H9 (cell line): ENCODE results near the gene CHCHD6. TPM values are rescaled to one million over a fixed set of nuclear protein-coding genes. Genes with fewer than 3 reads are reported as not detected.

Source experiments
- DNase-seq: peaks from one replicate; pipeline ENCODE4 v3.0.0-alpha.2; 2017
- H2AFZ ChIP-seq: one replicate; pipeline ENCODE4 v1.6.1; 2013; ENCODE audit warnings: mild to moderate bottlenecking, low read length, control low read depth, moderate library complexity
- H2AK5ac ChIP-seq: 2 replicates; pipeline ENCODE4 v1.6.1; 2013; ENCODE audit warnings: low read length, control low read depth, mixed read lengths; ENCODE audit not compliant: insufficient read length
- H2BK120ac ChIP-seq: one replicate; pipeline ENCODE4 v1.6.1; 2013; ENCODE audit warnings: low read depth, mild to moderate bottlenecking, low read length, control low read depth, inconsistent platforms; ENCODE audit not compliant: poor library complexity, severe bottlenecking
- H2BK12ac ChIP-seq: 2 replicates; pipeline ENCODE4 v1.6.1; 2013; ENCODE audit warnings: low read length, control low read depth, mixed read lengths, low read depth; ENCODE audit not compliant: insufficient read length
- H2BK15ac ChIP-seq: 2 replicates; pipeline ENCODE4 v1.6.1; 2013; ENCODE audit warnings: low read depth, low read length, control low read depth
- H2BK20ac ChIP-seq: one replicate; pipeline ENCODE4 v1.6.1; 2013; ENCODE audit warnings: low read depth, mild to moderate bottlenecking, low read length, control low read depth, inconsistent platforms; ENCODE audit not compliant: poor library complexity, severe bottlenecking
- H2BK5ac ChIP-seq: 2 replicates; pipeline ENCODE4 v1.6.1; 2013; ENCODE audit warnings: low read length, control low read depth, mixed read lengths; ENCODE audit not compliant: insufficient read length
- H3K14ac ChIP-seq: 2 replicates; pipeline ENCODE4 v1.6.1; 2013; ENCODE audit warnings: low read length, control low read depth; ENCODE audit not compliant: insufficient read depth
- H3K18ac ChIP-seq: 2 replicates; pipeline ENCODE4 v1.6.1; 2013; ENCODE audit warnings: low read depth, mild to moderate bottlenecking, mixed read lengths, low read length, control low read depth; ENCODE audit not compliant: insufficient read length
- H3K23ac ChIP-seq: 2 replicates; pipeline ENCODE4 v1.6.1; 2013; ENCODE audit warnings: low read length, control low read depth, mixed read lengths, low read depth; ENCODE audit not compliant: insufficient read length
- H3K23me2 ChIP-seq: 2 replicates; pipeline ENCODE4 v1.6.1; 2013; ENCODE audit warnings: low read depth, mild to moderate bottlenecking, mixed read lengths, low read length, control low read depth; ENCODE audit not compliant: insufficient read length, poor library complexity, severe bottlenecking
- H3K27ac ChIP-seq: 2 replicates; pipeline ENCODE4 v1.5.1; 2013; ENCODE audit warnings: low read length, control low read depth, mixed read lengths, low read depth; ENCODE audit not compliant: insufficient read length
- H3K27me3 ChIP-seq: 2 replicates; pipeline ENCODE4 v1.6.1; 2013; ENCODE audit warnings: low read length, control low read depth, inconsistent platforms; ENCODE audit not compliant: insufficient read depth
- H3K4ac ChIP-seq: 2 replicates; pipeline ENCODE4 v1.6.1; 2013; ENCODE audit warnings: low read depth, mild to moderate bottlenecking, control low read depth, inconsistent platforms, low read length, moderate library complexity
- H3K4me1 ChIP-seq: 2 replicates; pipeline ENCODE4 v1.6.1; 2013; ENCODE audit warnings: low read length, control low read depth, inconsistent platforms; ENCODE audit not compliant: insufficient read depth
- H3K4me2 ChIP-seq: 2 replicates; pipeline ENCODE4 v1.6.1; 2013; ENCODE audit warnings: low read length, control low read depth, mixed read lengths; ENCODE audit not compliant: insufficient read length, insufficient read depth
- H3K56ac ChIP-seq: 2 replicates; pipeline ENCODE4 v1.6.1; 2013; ENCODE audit warnings: low read depth, mild to moderate bottlenecking, mixed read lengths, low read length, control low read depth; ENCODE audit not compliant: insufficient read length
- H3K79me1 ChIP-seq: 2 replicates; pipeline ENCODE4 v1.6.1; 2013; ENCODE audit warnings: low read depth, mild to moderate bottlenecking, moderate library complexity, low read length, control low read depth, inconsistent platforms; ENCODE audit not compliant: insufficient read depth, poor library complexity, severe bottlenecking
- H3K79me2 ChIP-seq: 2 replicates; pipeline ENCODE4 v1.6.1; 2013; ENCODE audit warnings: low read length, control low read depth, inconsistent platforms; ENCODE audit not compliant: insufficient read depth
- H3K9ac ChIP-seq: 2 replicates; pipeline ENCODE4 v1.6.1; 2013; ENCODE audit warnings: low read length, control low read depth, mixed read lengths; ENCODE audit not compliant: insufficient read length; ENCODE audit errors: extremely low read depth
- H3K9me3 ChIP-seq: one replicate; pipeline ENCODE4 v1.6.1; 2013; ENCODE audit warnings: low read depth, low read length, inconsistent platforms; ENCODE audit not compliant: control insufficient read depth
- H3T11ph ChIP-seq: one replicate; pipeline ENCODE4 v1.6.1; 2013; ENCODE audit warnings: mild to moderate bottlenecking, low read length, control low read depth, inconsistent platforms
- H4K20me1 ChIP-seq: one replicate; pipeline ENCODE4 v1.6.1; 2013; ENCODE audit not compliant: control insufficient read depth, insufficient read length, insufficient read depth
- H4K5ac ChIP-seq: 2 replicates; pipeline ENCODE4 v1.6.1; 2013; ENCODE audit warnings: low read depth, mild to moderate bottlenecking, mixed read lengths, low read length, control low read depth; ENCODE audit not compliant: insufficient read length
- H4K8ac ChIP-seq: replicated peaks from 2 replicates; pipeline ENCODE4 v1.6.1; 2013; ENCODE audit warnings: low read length, control low read depth, mixed read lengths, low read depth; ENCODE audit not compliant: insufficient read length
- H4K91ac ChIP-seq: 2 replicates; pipeline ENCODE4 v1.6.1; 2013; ENCODE audit warnings: low read depth, mild to moderate bottlenecking, moderate library complexity, mixed read lengths, low read length, control low read depth; ENCODE audit not compliant: insufficient read length
- H3K27ac Mint-ChIP-seq, 3 experiments: 2 replicates in 2 of 3; 3 replicates in 1 of 3; pipeline ENCODE4 v1.8.0; 2020 to 2021; ENCODE audit warnings: mixed read lengths in 3 of 3, mild to moderate bottlenecking in 1 of 3, moderate library complexity in 1 of 3
- H3K27me3 Mint-ChIP-seq: 2 replicates; pipeline ENCODE4 v1.8.0; 2021; ENCODE audit warnings: low read depth, mild to moderate bottlenecking, moderate library complexity, mixed read lengths
- H3K36me3 Mint-ChIP-seq, 3 experiments: 2 replicates in 2 of 3; 3 replicates in 1 of 3; pipeline ENCODE4 v1.8.0; 2020 to 2021; ENCODE audit warnings: low read depth in 3 of 3, mixed read lengths in 3 of 3; ENCODE audit not compliant: insufficient read depth in 1 of 3
- H3K4me1 Mint-ChIP-seq, 2 experiments: 2 replicates each; pipeline ENCODE4 v1.8.0; 2020; ENCODE audit warnings: mixed read lengths in 2 of 2
- H3K4me3 Mint-ChIP-seq, 2 experiments: 2 replicates in 1 of 2; 3 replicates in 1 of 2; pipeline ENCODE4 v1.8.0; 2020 to 2021; ENCODE audit warnings: mild to moderate bottlenecking in 2 of 2, mixed read lengths in 2 of 2, moderate library complexity in 1 of 2
- H3K9me3 Mint-ChIP-seq, 2 experiments: 2 replicates in 1 of 2; 3 replicates in 1 of 2; pipeline ENCODE4 v1.8.0; 2020; ENCODE audit warnings: mild to moderate bottlenecking in 2 of 2, mixed read lengths in 2 of 2, moderate library complexity in 1 of 2
- WGBS: extraction: QIAGEN DNeasy Blood & Tissue Kit; methylation state at CpG from one replicate; pipeline ENCODE4 v1.1.7; 2013; ENCODE audit warnings: missing lambda C conversion rate, low lambda C conversion rate, mixed read lengths; ENCODE audit not compliant: insufficient read length; ENCODE audit errors: extremely low coverage; 5-methylcytosine and 5-hydroxymethylcytosine counted together
- total RNA-seq: library from RNA; stranded (reverse); gene quantifications from 2 replicates; pipeline ENCODE4 v1.2.1, GENCODE V29; 2021
- TF ChIP-seq, protein P1 (sequence below): fragments of 200-600 bp; sonication (generic); conservative IDR thresholded peaks from 3 replicates; pipeline ENCODE4 v1.8.0; 2021; ENCODE audit warnings: antibody characterized with exemption, mild to moderate bottlenecking

The CHCHD6 gene
- total RNA-seq, 1 experiment from 2014 or later, result 34.2 TPM

DNA sequence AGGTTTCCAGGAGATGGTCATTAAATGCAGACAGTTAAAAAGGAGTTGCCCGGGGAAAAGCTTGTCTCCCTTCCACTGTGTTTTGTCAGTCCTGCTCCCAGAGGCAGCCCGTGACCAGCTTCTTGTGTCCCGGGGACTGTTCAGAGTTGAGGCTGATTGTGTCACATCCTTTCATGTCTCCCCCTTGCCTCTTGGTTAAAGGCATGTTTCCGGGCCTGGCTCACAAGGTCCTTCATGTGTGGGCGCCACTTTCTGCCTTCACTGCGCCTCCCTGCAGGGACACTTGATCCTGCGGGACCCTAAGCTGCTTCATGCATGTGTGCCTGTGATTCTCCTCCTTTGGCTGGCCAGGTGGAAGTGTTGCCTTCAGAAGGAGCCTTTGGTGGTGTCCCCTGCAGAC lies 9.2 kb downstream of the CHCHD6 start:
- Histone ChIP-seq H4K8ac (no peak overlapping the region), H2AK5ac (no peak overlapping the region), H3K18ac (no peak overlapping the region), H2BK20ac (no peak overlapping the region), H3K79me1 (peaks cover 3% of the 10 kb centered on the region), H2BK5ac (no peak overlapping the region), H3K14ac (no peak overlapping the region; the same call in 1 of the 2 replicates), H3K9ac (no peak overlapping the region), H4K5ac (no peak overlapping the region), H3K4me2 (no peak overlapping the region), H2BK120ac (no peak overlapping the region), H3K79me2 (peaks cover 3% of the 10 kb centered on the region; the same call in 1 of the 2 replicates), H3K27ac (no peak overlapping the region), H2AFZ (no peak overlapping the region), H4K91ac (no peak overlapping the region), H3K23me2 (no peaks in the 10 kb centered on the region), H2BK15ac (no peak overlapping the region), H3K23ac (no peak overlapping the region), H4K20me1 (no peaks in the 10 kb centered on the region), H3K4ac (no peak overlapping the region), H3K27me3 (no peaks in the 10 kb centered on the region), H3K4me1 (no peaks in the 10 kb centered on the region), H3K9me3 (no peaks in the 10 kb centered on the region), H3K56ac (no peak overlapping the region), H2BK12ac (no peak overlapping the region), H3T11ph (no peak overlapping the region)
- H3K4me3 Mint-ChIP-seq, result no peak overlapping the region
- H3K4me1 Mint-ChIP-seq, result peaks cover 0 to 9% of the 10 kb centered on the region in 2 experiments; a peak in 3 of 4 replicates
- no peaks in the 10 kb centered on the region; a peak in 1 of 5 replicates for H3K9me3 Mint-ChIP-seq
- H3K36me3 Mint-ChIP-seq, result no peaks in the 10 kb centered on the region
- H3K27ac Mint-ChIP-seq, result no peak overlapping the region; a peak in 1 of 7 replicates
- no peaks in the 10 kb centered on the region for H3K27me3 Mint-ChIP-seq
- WGBS, result no CpG with 5 or more reads among the region's 7 CpGs
- TF ChIP-seq, protein P1, sequence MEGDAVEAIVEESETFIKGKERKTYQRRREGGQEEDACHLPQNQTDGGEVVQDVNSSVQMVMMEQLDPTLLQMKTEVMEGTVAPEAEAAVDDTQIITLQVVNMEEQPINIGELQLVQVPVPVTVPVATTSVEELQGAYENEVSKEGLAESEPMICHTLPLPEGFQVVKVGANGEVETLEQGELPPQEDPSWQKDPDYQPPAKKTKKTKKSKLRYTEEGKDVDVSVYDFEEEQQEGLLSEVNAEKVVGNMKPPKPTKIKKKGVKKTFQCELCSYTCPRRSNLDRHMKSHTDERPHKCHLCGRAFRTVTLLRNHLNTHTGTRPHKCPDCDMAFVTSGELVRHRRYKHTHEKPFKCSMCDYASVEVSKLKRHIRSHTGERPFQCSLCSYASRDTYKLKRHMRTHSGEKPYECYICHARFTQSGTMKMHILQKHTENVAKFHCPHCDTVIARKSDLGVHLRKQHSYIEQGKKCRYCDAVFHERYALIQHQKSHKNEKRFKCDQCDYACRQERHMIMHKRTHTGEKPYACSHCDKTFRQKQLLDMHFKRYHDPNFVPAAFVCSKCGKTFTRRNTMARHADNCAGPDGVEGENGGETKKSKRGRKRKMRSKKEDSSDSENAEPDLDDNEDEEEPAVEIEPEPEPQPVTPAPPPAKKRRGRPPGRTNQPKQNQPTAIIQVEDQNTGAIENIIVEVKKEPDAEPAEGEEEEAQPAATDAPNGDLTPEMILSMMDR, result no peak
- DNase-seq, result no peak
